Measurements from ENCODE around the gene HCRTR2.

GRCh38 chr6:55304747-55305146 is 130.4 kb downstream of the HCRTR2 start:
- TF ChIP-seq EZH2 (IDR thresholded peaks at IDR 0.05; ENCODE audit: low read depth, low read length, severe bottlenecking) (no peak), TCF12 (IDR thresholded peaks at IDR 0.05; ENCODE audit: low read depth, low read length) (no peak), CTCF (IDR thresholded peaks at IDR 0.05; ENCODE audit: control extremely low read depth in 1 of 3, insufficient read depth in 1 of 3, low read depth in 1 of 3, low read length in 3 of 3) (no peak), SP1 (IDR thresholded peaks at IDR 0.05; ENCODE audit: low read depth, low read length) (no peak)

Measured in H1 (cell line).